RPMI7951 (cell line): Measurements from ENCODE around the gene LIN7A. TPM values are rescaled to one million over a fixed set of nuclear protein-coding genes. Genes with fewer than 3 reads are reported as not detected.
A peak's percentile ranks its signal among the peaks of the same experiment; 100 is the strongest.
"Not testable (repeated sequence)": the region's sequence is repeated elsewhere in the genome, so short reads cannot be mapped to it uniquely, and the experiment has no call there.

Experiments
- DNase-seq: peaks from one replicate; pipeline ENCODE4 v3.0.0-alpha.2; 2012; ENCODE audit warnings: low read depth
- total RNA-seq: library from RNA; depleted of rRNA; stranded (reverse); fragments of >200 nt; shearing (Covaris generic); gene quantifications from 2 replicates; pipeline ENCODE4 v1.2.3, GENCODE V29; 2014

LIN7A gene
- total RNA-seq, 1 experiment from 2014 or later: not detected

DNA sequence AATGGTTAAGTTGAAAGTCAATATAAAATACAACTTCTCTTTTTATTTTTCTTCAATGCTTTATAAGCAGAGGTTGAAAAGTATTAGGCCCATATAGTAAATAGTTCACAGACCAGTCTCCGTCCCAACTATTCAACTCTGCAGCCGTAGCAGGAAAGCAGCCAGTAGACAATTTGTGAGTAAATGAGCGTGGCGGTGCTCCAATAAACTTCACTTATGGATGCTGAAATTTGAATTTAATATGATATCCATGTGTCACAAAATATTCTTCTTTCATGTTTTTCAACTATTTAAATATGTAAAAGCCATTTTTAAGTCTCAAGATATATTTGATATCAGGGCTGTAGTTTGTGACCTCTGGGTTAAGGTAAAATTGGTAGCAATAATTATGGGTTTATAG is 17.7 kb downstream of the LIN7A start:
- no peak for DNase-seq

DNA sequence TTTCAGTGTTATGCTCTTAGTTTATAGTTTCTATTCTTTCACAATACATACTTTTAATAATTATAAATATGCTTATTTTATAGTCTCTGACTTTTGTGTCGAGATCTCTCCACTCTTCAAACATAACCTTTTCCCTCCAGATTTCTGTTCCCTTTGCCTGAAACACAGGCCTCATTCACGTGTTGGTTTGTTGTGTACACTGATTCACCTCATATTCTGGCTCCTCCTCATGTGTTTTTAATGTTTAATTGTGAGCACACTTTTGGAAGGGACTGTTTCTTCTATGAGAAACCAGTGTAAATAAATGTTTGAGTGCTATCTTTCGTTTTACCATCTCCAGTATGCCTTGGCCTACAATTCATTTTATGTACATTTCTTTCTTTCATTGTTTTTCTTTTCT is 20.1 kb downstream of the LIN7A start:
- no peak for DNase-seq

DNA sequence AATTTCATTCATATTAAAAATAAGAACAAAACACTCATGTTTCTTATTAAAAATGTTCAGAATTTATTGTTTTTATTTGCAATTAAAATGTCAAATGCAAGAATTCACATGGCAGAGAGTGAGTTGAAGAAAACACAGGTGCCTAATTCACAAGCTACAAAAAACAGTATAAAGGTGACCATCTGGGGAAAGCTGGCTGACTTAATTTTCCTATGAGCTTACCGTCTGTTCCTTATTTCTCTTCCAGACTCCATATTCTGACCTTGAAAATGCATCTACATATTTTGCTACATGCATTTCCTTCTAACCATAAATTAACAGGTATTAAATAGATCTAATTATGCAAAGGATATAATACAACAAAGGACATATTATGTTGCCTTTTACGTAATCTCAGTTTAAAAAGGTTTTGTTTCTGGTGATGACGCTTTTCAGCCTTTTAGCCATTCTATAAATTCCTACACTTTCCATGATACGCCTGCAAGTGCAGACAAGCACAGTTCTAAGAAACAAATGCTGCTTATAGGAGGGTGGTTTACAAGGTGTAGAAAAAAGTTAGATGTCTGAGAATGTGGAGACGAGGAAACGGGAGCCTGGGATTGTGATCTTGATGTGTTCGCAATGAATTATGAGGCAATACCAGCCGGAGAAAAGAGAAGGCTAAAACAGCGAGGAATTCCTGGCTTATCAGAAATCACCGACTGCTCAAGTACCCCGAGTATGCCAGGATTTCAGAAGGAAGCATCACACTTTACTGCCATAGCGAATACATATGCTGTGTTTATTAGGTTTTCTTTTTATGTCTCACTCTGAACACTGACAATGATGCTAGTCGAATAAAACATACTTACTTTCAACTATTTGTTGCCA is 24.6 kb downstream of the LIN7A start:
- no peak for DNase-seq

DNA sequence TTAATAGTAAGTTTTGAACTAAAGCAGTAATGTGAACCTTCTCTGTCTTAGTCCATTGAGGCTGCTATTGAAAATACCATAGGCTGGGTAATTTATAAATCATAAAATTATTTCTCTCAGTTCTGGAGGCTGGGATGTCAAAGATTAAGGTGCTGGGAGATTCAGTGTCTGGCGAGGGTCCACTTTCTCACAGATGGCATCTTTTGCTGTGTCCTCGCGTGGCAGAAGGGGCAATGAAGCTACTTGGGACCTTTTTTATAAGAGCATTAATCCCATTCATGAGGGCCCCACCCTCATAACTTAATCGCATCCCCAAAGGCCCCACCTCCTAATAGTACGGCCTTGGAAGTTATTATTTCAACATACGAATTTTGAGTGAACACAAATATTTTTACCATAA is 28.4 kb downstream of the LIN7A start:
- no peak for DNase-seq

DNA sequence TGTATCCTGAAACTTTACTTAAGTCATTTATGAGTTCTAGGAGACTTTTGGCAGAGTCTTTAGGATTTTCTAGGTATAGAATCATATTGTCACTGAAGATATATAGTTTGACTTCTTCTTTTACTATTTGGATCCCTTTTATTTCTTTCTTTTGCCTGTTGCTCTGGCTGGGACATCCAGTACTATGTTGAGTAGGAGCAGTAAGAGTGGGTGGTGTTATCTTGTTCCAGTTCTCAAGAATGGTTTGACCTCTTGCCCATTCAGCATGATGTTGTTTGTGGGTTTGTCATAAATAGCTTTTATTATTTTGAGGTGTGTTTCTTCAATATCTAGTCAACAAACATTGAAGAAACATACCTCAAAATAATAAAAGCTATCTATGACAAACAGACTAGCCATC is 35.0 kb downstream of the LIN7A start:
- no peak for DNase-seq

DNA sequence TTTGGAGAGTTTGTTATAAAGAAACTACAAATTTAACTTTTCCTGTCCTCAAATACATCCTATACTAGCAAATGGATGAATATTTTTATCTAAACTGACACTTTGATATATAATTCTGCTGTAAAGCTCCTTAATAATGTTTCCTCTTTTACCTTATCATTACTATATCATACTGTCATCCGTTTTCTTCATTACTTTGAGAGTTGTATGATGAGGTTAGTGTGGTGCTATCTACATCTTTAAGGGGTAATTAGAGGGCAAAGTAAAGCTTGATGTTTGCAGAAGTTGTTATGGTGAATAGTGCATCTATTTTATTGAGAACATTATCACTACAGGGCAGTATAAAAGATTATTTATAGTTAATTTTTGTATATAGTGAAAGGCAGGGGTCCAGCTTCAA is 36.1 kb downstream of the LIN7A start:
- no peak for DNase-seq

DNA sequence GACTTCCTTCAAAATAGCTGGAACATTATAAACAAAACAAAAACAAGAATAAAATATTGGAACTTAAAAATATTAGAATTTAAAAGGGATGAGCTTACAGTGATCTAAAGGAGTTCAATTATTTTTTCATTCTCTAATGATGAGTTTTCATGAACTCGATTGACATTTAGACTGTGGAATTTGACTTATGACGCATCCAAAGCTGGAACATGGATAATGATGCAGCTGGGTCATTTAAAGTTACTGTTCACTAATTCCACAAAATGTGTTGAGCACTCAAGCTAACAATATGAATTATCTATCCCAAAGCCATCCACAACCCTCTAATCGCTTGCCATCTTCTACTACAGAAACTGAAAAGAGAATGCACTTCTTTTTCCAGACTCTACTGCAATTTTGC is 42.5 kb downstream of the LIN7A start:
- DNase-seq: no peak

DNA sequence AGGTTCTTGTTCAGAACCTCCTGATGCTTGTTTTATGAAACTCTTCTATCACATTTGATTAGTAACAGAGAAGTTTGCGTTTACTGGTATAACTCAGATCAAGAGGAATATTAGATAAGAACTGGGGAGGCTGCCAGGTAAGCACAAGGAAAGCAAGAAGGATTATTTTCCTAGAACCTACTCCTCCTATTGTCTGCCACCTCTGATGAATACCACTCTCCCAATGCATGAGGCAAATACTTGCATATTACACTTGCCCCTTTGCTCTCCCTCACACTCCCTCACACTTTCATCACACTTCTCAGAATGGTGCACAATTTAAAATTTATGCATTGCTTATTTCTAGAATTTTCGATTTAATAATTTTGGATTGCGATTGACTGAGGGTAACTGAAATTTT is 43.6 kb downstream of the LIN7A start:
- no peak for DNase-seq

DNA sequence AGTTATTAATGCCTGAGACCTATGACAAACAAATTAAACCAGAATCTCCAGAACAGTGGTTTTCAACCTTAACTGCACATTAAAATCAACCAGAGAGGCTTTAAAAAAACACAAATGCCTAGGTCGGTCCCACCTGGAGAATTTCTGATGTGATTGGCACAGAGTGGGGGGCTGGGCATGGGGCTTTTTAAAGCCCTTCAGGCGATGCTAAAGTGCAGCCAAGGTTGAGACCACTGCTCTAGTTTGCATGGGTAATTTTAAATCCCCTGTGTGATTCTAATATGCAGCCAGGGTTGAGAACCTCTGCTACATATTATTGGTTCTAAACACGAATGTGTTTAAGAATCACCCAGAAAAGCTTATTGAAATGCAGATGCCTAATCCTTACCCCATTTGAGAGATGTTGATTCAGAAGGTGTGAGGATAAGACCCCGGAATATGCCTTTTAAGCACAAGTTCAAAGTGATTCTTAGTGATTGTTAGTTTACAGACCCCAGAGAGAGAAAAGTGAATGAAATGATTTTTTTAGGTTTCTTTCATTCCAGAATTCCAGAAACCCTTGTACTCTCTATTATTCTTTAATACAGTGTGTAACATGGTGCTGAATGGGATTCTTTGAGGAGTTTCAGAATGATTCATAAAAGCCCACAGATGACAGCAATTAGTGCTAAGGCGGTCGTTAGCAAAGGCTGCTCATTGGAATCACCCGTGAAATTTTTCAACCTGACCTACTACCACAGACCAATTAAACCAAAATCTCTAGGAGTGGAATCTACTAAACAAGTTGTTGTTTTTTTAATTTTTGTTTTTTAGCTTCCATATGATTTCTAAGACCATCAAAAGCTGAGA is 44.9 kb downstream of the LIN7A start:
- DNase-seq: peak; percentile 1

DNA sequence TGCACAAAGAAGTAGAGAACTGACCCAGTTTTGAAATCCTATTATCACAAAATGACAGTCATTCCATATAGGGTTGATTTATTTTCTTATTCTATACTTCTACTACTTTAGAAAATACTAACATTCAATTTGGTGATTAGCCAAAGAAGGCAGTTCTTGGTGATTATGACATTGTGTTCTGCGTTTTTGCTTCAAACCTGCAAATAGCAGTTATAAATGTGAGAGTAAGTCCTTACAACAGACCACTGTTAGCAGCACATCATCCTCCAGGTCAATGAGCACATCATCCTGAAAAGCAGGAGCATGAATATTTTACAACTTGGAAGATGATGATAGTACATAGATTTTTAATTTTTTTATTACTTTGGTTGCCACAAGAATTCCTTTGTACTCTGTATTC is 53.1 kb downstream of the LIN7A start:
- no peak for DNase-seq

DNA sequence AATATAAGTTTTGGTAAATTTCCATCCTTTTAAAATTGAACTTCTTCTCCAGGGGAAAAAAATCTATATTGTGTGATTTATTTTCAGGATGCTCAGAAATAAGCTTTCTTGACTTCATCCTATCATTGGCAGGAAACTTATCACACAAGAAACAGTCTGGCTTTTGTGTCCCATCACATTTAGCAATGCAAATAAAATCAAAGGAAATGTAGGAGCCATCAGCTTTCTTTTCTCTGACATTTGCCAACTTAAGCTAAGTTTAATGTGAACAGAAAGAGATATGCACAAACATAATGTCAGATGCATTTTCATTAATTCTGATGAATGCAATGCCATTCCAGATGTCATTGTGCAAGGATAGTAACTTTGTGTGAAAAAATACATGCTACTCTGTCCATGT is 56.6 kb downstream of the LIN7A start:
- DNase-seq: no peak

DNA sequence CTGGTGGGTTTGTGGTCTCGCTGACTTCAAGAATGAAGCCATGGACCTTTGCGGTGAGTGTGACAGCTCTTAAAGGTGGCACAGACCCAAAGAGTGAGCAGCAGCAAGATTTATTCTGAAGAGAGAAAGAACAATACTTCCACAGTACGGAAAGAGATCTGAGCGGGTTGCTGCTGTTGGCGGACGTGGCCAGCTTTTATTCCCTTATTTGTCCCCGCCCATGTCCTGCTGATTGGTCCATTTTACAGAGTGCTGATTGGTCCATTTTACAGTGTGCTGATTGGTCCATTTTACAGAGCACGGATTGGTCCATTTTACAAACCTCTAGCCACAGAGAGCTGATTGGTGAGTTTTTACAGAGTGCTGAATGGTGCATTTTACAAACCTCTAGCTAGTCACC is 59.3 kb downstream of the LIN7A start:
- not testable (repeated sequence) for DNase-seq

DNA sequence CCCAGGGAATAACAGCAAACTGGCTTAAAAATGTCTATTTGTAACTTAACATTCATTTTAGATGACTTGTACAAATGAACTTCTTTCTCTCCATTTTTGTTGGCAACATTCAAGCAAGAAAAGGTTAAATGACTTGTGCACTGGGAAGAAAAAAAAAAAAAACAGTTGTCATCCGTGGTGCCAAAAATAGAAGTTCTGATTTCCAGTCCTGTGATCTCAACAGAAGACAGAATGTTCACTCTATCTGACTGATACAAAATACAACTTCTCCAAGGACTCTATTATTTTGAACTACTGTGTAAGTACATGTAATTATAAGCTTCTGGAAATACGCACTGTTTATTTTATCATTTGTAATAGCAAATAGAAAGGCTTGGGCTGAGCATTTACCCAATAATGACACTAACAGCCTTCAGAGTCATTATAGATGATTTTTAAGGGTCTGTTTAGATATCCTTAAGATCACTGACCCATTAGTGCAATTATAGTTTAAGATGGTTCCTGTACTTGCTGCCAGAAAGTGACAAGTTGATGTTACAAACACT is 59.9 kb downstream of the LIN7A start:
- DNase-seq: no peak

DNA sequence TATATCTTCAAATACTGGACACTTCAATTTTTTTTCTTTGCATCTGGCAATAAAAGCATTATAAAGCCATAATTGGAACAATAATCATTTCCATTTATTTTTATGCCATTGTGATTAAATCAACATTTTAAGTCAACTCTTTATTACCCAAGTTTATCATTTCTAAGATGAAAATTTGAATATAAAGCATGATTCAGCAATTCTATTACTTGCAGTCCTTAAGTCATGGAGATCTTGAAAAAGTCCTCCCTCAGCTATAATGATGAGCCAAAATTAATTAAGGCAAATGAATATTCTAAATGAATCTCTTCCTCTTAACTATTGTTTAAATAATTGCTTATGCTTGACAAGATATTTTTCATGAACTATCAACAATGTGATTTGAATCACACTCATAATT is 65.7 kb downstream of the LIN7A start:
- no peak for DNase-seq

DNA sequence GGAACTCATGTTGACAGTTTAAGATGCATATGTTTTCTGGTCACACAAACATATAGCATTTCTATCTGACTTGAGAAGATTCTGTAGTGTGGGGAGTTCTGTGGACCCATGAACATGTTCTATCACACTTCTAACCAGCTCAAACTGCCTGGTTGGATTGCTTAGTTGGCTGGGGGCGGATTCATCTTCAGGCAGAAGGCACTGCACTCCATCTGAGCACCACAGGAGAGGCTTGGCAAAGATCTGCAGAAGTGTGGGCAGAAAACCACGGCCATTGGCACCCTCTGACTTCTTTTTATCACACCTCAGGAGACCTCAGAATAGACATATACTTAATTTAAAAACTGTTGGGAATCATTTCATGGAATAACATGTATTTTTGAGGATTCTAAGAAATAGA is 68.5 kb downstream of the LIN7A start:
- DNase-seq: no peak

DNA sequence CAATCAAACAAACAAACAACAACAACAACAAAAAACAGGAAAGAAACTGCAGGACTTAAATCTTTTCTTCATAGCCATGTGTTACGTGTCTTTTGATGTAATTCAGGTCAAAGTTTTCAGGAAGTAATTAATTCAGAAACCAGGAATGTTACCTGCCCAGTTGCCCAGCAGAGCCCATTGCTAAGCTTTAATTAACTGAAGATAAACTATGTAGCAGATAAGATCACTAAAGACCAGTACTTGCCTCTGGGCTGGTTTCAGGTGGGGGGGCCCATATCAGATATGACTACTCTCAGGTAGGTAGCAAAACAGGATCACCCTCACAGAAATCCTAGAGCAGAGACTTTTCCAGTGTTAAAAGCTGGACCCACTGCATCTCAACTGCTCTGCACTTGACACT is 69.2 kb downstream of the LIN7A start:
- no peak for DNase-seq

DNA sequence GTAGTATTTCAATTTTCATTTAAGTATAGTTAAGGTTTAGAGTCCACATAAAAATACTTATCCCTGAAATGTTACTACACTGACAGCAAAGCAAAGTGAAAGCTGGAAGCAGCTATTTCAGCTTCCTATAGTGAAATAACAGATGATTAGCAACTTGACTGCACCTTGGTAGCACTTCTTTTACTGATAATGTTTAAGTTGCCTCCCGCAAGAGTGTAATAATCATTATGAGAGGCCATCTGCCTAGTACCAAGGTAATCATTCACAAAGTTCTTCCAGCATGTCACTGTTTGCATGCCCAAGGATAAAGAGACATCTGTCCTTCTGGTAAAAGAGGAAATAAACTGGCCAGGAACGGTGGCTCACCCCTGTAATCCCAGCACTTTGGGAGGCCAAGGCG is 69.8 kb downstream of the LIN7A start:
- no peak for DNase-seq

DNA sequence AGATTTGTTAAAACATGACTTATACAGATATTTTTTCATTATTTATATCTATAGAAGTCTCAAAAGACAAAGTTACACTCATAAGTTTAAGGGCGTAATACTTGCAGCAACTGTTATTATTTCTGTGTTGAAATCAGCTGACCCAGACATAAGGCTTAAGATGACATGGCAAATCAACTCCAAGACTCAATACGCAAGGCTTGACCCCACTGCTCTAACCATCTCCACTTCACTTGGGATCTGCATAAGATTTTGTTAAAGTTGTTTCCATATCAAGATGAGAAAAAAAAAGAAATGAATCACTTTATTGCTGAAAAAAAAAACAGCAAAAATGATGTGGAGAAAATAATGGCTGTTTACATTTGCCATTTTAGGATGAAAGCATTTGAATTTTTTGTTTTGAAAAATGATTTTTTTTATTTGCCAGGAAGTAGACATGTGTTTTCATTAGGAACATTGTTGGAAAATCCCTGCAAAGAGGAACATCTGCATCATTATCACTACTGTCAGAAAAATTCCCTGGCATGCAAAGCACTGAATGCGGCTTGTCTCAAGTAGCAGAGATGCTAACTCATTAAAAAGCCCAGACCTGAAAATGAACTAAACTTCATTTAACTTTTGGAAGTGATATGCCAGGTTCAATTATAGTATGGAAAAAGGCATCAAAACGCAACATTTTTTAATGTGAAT is 73.5 kb downstream of the LIN7A start:
- DNase-seq: no peak

DNA sequence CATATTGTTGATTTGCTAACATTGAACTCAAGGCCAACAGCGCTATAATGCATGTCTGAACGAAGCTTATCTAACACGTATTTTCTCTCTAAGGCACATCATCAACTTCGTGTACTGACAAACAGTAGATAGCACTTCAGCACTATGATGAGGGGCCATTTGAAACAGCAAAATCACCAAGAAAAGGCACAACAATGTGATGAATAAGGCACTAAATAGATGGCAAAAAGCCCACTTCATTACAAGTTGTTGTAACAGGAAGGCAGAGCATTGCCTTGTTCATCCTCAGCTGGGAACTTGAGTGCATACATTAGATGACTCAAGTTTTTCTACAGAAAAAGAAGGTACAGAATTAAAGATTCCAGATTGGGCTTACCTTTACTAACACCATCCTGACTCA is 75.2 kb downstream of the LIN7A start:
- no peak for DNase-seq

DNA sequence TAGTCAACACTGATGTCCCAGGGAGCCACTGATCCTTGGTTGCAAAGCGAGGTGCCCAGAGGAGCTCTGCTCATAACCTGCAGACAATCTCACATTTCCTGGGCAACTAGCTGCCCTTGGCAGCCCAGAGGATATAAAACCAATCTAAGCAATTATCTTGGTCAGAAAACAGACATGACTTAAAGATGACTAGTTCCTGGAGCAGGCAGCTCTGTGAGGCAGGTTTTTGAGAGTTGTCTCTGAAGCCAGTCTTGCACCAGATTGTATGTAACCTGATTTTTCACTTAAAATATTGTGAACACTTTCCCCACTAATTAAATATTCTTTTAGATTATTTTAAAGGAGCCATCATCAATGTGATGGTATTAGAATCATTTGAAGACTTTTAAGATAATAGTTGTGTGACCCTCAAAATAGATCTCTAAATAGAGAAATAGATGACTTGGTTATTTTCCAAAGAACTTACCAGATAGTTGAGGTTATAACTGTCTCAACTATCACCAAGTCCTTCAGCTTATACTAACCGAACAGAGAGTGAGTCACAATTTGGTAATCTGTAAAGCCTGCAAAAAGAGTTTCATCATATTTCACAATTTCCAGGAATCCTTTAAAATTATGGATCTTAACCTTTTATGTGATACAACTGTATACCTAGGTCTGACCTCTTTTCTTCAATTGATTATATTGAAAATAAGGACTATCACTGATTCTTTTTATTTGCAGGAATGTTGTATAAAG is 75.9 kb downstream of the LIN7A start:
- no peak for DNase-seq

DNA sequence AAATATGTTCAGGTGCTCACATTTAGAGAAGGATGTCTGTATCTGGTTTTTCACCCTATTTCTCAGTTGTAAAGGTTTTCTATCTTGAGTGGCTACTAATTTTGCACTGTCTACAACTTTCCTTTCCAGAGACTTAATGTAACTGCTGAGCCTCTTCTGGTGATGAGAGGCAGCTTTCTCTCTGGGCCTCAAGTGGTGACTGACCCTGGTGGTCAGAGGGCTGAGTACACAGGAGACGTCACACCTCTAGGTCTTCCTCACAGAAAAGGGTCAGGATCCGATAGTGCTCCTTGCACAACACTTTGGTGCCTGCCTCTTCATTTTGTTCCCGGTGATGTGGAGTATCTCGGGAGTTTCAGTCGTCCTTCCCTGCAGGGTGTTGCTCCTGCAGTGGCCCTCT is 76.8 kb downstream of the LIN7A start:
- DNase-seq: no peak

DNA sequence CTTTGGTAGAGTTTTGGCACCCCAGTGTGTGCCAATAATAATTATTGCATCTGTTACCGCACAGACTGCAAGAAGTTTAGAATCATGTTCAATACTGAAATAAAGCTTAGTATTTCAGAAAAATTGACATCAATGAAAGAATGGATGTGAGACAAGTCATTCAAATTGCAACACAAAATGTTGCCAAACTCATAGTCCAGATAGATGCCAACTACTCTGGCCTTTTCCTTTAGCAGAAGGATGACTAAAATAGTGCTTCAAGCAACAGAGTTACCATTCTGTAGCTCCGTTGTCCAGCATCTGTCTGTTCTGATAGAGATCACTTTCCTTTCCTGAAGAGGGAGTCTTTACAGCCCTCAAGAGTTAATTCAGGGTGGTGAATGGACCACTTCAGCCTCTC is 77.5 kb downstream of the LIN7A start:
- no peak for DNase-seq
